Activated CD8-positive, alpha-beta memory T cell treated with anti-CD3 and anti-CD28 coated beads, Interleukin-2, amount 10 ng/mL, durations not matched to agents 7 days and 5 days (primary cell): ENCODE measurements around the gene PPP6R2. TPM values are rescaled to one million over a fixed set of nuclear protein-coding genes. Genes with fewer than 3 reads are reported as not detected.
A peak's percentile ranks its signal among the peaks of the same experiment; 100 is the strongest.

Source experiments
- ATAC-seq: fragments of 150-1000 bp; cut with Tn5 transposase; one replicate; pipeline ENCODE4 v1.10.0; 2021; ENCODE audit warnings: moderate library complexity
- CTCF ChIA-PET: fragments of 350-600 bp; sonication (Branson Sonifier 250); formaldehyde crosslinking; loops from one replicate; lab custom pipeline; 2021; ENCODE audit warnings: antibody characterized with exemption; lab: Charles Lee
- DNase-seq: peaks from one replicate; pipeline ENCODE4 v3.0.0-alpha.2; 2020
- H3K27ac Mint-ChIP-seq: one replicate; pipeline ENCODE4 v1.8.0; 2021; ENCODE audit warnings: mild to moderate bottlenecking, mixed read lengths
- H3K27me3 Mint-ChIP-seq: one replicate; pipeline ENCODE4 v1.8.0; 2021; ENCODE audit warnings: mixed read lengths
- H3K36me3 Mint-ChIP-seq: one replicate; pipeline ENCODE4 v1.8.0; 2021; ENCODE audit warnings: mild to moderate bottlenecking, mixed read lengths
- H3K4me1 Mint-ChIP-seq: one replicate; pipeline ENCODE4 v1.8.0; 2021; ENCODE audit warnings: mixed read lengths
- H3K4me3 Mint-ChIP-seq: one replicate; pipeline ENCODE4 v1.8.0; 2021; ENCODE audit warnings: mild to moderate bottlenecking, moderate library complexity, mixed read lengths
- H3K9me3 Mint-ChIP-seq: one replicate; pipeline ENCODE4 v1.8.0; 2022; ENCODE audit warnings: low read depth, mixed read lengths
- total RNA-seq, 2 experiments: library from RNA; stranded (reverse); gene quantifications; one replicate each; pipeline ENCODE4 v1.2.3, GENCODE V29; 2021

The PPP6R2 gene, protein sequence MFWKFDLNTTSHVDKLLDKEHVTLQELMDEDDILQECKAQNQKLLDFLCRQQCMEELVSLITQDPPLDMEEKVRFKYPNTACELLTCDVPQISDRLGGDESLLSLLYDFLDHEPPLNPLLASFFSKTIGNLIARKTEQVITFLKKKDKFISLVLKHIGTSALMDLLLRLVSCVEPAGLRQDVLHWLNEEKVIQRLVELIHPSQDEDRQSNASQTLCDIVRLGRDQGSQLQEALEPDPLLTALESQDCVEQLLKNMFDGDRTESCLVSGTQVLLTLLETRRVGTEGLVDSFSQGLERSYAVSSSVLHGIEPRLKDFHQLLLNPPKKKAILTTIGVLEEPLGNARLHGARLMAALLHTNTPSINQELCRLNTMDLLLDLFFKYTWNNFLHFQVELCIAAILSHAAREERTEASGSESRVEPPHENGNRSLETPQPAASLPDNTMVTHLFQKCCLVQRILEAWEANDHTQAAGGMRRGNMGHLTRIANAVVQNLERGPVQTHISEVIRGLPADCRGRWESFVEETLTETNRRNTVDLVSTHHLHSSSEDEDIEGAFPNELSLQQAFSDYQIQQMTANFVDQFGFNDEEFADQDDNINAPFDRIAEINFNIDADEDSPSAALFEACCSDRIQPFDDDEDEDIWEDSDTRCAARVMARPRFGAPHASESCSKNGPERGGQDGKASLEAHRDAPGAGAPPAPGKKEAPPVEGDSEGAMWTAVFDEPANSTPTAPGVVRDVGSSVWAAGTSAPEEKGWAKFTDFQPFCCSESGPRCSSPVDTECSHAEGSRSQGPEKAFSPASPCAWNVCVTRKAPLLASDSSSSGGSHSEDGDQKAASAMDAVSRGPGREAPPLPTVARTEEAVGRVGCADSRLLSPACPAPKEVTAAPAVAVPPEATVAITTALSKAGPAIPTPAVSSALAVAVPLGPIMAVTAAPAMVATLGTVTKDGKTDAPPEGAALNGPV
- 10 to 100 TPM; 78.7 to 98.0 TPM for total RNA-seq

- Mint-ChIP-seq H3K36me3 (no peaks in the 10 kb centered on the region), H3K27me3 (no peaks in the 10 kb centered on the region), H3K27ac (peak within 1 kb of the TSS; percentile 89), H3K4me3 (peak within 1 kb of the TSS; percentile 77), H3K9me3 (no peaks in the 10 kb centered on the region), H3K4me1 (peaks cover 8% of the 10 kb centered on the region)
- DNase-seq = peak; percentile 87
- ATAC-seq = peak; percentile 83
- CTCF ChIA-PET = interaction anchor here (0.6 to 2.7 kb wide), 32 partner anchors 9 to 278 kb away, joined by 3 to 68 read pairs (median 6); partner anchors contain the start of genes ADM2, DENND6B, HDAC10 and PLXNB2
Observed at GRCh38 chr22:50342651-50343540, at the start of gene PPP6R2. PPP6R2 (plus strand) TSS chr22:50343327; CDS start chr22:50393909, 50,582 bp downstream.

DNA sequence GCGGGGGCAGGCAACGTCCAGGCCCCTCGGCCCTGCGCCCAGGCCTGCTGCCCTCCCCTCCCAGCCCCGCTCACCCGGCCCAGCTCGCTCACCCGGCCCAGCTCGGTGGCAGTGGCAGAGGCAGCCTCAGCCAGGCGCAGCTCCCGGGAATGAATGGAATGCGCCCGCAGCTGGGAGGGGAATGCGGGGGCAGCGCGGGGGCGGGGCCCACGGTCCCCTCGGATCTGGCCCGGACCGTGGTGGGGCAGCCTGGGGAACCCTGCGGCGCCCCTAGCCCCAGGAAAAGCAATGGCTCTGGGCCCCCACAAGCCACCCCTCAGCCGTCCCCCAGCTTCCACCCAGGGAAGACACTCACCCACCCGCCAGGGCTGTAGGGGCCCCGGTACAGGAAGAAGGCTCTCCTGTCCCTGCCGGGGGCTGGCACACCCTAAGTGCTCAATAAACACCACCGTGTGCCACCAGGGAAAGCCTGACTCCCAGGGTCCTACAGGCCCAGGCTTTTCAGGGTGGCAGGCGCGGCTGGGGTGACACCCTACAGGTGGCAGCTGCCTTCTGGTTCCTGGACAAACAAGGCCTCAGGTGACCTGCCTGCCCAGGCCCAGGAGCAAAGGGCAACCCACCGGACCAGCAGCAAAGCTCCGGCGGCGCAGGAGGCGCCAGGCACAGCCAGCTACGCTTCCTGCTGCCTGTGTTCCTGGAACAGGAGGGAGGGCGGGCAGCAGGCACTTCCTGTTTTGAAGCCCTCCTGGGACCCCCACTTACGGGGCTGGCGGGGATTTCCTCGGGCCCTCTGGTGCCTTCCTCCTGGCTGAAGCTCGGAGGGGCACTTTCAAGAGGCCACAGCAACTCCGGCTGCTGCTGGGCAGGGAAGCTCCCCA is 49.4 kb upstream of the PPP6R2 start:
- H3K9me3 Mint-ChIP-seq = no peaks in the 10 kb centered on the region
- peaks cover 16% of the 10 kb centered on the region for H3K27me3 Mint-ChIP-seq
- no peak overlapping the region for H3K27ac Mint-ChIP-seq
- H3K36me3 Mint-ChIP-seq = no peaks in the 10 kb centered on the region
- peak; percentile 31 for ATAC-seq
- no peak overlapping the region for H3K4me3 Mint-ChIP-seq
- DNase-seq = no peak
- CTCF ChIA-PET = interaction anchor here (1.0 to 4.1 kb wide), 7 partner anchors 13 to 75 kb away, joined by 3 to 16 read pairs (median 6); partner anchors contain the start of gene PLXNB2
- peaks cover 12% of the 10 kb centered on the region for H3K4me1 Mint-ChIP-seq

- Mint-ChIP-seq H3K27me3 (peaks cover 16% of the 10 kb centered on the region), H3K9me3 (no peaks in the 10 kb centered on the region), H3K4me1 (peaks cover 12% of the 10 kb centered on the region), H3K4me3 (no peak overlapping the region), H3K27ac (no peak overlapping the region), H3K36me3 (no peaks in the 10 kb centered on the region)
- CTCF ChIA-PET = interaction anchor here (0.6 to 4.1 kb wide), 5 partner anchors 13 to 146 kb away, joined by 3 to 16 read pairs (median 6); partner anchors contain the start of gene PLXNB2
- DNase-seq = no peak
- no peak for ATAC-seq
Observed at GRCh38 chr22:50294319-50294656, 48.8 kb upstream of the PPP6R2 start.

DNA sequence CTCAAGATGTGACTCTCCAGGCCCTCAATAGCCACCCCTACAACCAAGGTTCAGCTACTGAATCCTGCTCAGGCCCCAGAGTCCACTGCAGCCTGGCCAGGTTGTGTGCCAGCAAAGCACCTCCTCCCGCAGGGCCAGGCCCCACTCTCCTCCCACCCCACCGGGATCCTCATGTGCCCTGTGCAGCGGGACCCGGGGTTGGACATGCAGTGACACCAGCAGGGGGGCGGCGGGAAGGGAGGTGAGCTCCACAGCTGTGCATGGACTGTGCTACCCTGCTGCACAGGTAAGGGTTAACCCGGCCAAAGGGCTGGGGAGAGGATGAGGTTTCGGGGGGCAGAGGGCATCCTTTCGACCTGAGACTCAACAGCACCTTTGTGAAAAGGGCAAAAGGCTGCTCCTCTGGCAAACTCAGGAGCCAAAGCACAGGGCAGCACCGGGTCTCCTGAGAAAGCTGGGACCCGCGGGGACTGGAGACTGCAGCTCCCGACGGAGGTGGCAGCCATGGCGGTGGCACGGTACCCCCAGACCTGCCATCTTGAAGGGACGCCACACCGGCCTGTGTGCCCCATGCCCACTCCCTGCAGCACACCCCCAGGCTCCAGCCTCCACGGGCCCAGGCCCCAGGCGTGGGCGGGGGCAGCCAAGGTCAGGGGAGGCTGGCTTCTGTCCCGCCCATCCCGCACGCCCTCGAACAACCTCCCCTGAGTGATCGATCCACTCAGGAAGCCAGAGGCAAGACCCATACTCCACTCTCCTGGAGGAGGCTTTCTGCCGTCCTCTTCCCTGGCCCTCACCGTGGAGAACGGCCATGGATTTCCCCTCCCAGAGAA is 46.3 kb upstream of the PPP6R2 start:
- no peaks in the 10 kb centered on the region for H3K36me3 Mint-ChIP-seq
- CTCF ChIA-PET = interaction anchor here (3.6 kb wide), 1 partner anchor 21 kb away, joined by 12 read pairs; no protein-coding TSS in a partner anchor
- no peaks in the 10 kb centered on the region for H3K9me3 Mint-ChIP-seq
- H3K27ac Mint-ChIP-seq = no peak overlapping the region
- H3K27me3 Mint-ChIP-seq = peaks cover 14% of the 10 kb centered on the region
- ATAC-seq = no peak
- no peak for DNase-seq
- peaks cover 9% of the 10 kb centered on the region for H3K4me1 Mint-ChIP-seq
- no peak overlapping the region for H3K4me3 Mint-ChIP-seq

DNA sequence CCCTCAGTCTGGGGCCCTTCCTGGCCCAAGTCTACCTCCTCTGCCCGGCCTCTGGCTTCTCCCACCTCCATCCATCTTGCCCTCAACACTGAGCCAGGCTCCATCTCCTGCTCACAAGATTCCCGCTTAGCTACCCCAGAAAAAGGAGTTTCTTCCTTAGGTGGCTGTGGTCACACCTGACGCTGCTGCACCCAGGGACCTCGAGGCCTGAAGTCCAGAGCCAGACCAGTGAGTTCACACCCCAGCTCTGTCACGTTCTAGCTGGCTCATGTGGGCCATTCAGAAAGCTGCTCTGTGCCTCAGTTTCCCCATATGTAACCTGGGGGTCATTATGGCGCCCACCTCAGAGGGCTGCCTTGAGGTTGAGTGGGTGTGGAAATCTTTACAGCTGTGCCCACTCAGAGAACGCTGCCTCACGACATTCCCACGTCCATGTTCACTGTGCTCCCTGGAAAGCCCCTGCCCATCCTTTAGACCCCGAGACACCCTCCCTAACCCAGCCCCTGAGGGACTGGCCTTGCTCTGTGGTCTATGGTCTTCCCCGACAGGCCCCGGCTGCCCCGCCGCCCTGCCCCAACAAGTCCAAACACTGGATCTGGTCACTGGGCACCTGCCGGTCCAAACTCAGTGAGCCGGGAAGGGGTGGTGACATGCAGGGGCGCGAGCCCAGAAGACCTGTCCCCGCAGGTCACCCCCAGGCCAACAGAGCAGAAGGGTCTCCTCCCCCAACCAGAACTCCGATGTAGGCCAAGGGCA is 45.4 kb upstream of the PPP6R2 start:
- Mint-ChIP-seq H3K36me3 (no peaks in the 10 kb centered on the region), H3K4me1 (peaks cover 4% of the 10 kb centered on the region), H3K27ac (no peak overlapping the region), H3K9me3 (no peaks in the 10 kb centered on the region), H3K4me3 (no peak overlapping the region), H3K27me3 (peaks cover 7% of the 10 kb centered on the region)
- no peak for ATAC-seq
- CTCF ChIA-PET = interaction anchor here (0.6 to 3.6 kb wide), 2 partner anchors 21 to 30 kb away, joined by 3 to 12 read pairs; no protein-coding TSS in a partner anchor
- DNase-seq = no peak

GRCh38 chr22:50298266-50298637 is 44.9 kb upstream of the PPP6R2 start:
- ATAC-seq (no peak), DNase-seq (no peak)
- H3K9me3 Mint-ChIP-seq = no peaks in the 10 kb centered on the region
- CTCF ChIA-PET = interaction anchor here (3.6 kb wide), 1 partner anchor 22 kb away, joined by 12 read pairs; no protein-coding TSS in a partner anchor
- no peak overlapping the region for H3K27ac Mint-ChIP-seq
- H3K4me3 Mint-ChIP-seq = no peak overlapping the region
- no peaks in the 10 kb centered on the region for H3K36me3 Mint-ChIP-seq
- H3K4me1 Mint-ChIP-seq = no peaks in the 10 kb centered on the region
- H3K27me3 Mint-ChIP-seq = peaks cover 4% of the 10 kb centered on the region

DNA sequence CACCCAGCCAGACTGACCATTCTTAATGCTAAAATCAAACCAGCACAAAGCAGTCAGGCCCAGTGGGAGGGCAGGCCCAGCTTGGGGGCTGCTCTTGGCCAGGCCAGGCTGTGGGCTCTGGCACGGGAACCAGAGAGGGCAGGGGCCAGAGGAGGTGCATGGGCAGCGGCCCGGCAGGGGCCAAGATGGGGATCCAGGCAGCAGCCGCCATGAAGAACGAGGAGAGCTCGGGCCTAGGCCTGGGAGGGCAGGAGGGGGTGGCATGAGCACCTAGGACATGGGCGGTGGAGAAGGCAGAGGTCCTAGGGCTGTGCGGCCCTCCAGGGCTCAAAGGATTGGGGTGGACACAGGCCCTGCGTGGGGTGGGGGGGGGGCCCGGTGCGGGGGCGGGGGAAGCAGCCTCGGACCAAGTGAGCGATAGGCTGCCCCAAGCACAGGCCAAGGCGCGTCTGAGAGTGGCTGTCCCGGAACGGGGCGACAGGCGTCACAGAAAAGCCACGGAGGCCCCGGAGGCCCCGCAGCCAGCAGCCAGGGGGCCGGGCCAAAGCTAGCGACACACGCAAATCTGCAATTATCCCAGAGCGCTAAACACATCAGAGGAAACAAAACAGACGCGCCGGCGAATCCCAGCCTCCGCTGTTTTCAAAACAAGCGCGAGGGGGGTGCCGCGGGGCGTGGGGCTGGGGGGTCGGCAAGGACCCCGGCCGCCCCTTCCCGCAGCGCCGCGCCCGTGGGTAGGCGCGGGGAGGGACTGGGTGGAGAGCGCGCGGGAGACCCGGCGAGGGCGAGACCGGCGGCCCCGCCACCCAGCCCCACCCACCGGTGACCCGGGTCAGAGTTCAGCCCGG is 44.0 kb upstream of the PPP6R2 start:
- no peak overlapping the region for H3K4me3 Mint-ChIP-seq
- no peaks in the 10 kb centered on the region for H3K9me3 Mint-ChIP-seq
- CTCF ChIA-PET = interaction anchor here (3.6 kb wide), 1 partner anchor 23 kb away, joined by 12 read pairs; no protein-coding TSS in a partner anchor
- peaks cover under 1% of the 10 kb centered on the region for H3K4me1 Mint-ChIP-seq
- H3K27me3 Mint-ChIP-seq = peaks cover 4% of the 10 kb centered on the region
- no peak for DNase-seq
- no peak overlapping the region for H3K27ac Mint-ChIP-seq
- ATAC-seq = no peak
- no peaks in the 10 kb centered on the region for H3K36me3 Mint-ChIP-seq

DNA sequence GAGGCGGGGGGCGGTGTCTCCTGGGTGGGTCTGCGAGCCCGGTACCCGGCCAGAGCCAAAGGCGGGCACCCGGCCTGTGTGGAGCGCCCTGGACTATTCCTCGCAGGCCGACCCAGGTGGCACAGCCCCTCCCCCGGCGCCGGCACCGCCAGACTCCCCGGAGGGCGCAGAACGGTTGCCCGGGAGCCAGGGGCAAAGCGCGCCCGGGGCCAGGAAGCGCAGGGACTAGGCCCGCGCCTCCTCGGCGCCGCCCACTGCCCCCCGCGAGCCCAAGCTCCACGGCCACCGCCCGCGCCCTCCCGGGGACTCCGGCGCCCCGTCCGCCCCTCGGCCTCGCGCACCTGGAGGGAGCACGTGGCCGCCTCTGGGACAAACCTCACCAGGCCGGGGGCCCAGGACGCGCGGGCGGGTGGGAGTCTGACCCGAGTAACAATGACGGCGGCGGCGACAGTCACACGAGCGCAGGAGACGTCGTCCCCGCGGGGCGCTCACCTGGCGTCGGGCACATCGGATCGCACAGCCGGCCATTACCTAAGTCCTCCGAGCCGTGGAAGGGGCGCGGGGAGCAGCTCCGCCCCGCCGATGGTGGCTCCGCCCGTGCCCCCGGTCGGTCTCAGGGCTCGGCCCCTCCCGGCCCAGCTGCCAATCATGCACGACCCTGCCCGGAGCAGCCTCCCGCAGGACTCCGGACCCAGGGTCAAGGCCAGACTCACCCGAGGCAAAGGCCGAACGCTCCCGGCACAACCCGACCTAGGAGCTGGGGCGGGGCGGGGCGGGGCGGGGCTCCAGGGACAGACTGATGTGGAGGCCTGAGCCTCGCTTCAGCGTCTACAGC is 43.1 kb upstream of the PPP6R2 start:
- DNase-seq (no peak), ATAC-seq (no peak)
- H3K4me3 Mint-ChIP-seq = no peak overlapping the region
- H3K9me3 Mint-ChIP-seq = no peaks in the 10 kb centered on the region
- CTCF ChIA-PET = interaction anchor here (0.7 kb wide), 1 partner anchor 56 kb away, joined by 3 read pairs; no protein-coding TSS in a partner anchor
- H3K27ac Mint-ChIP-seq = no peak overlapping the region
- H3K36me3 Mint-ChIP-seq = no peaks in the 10 kb centered on the region
- H3K27me3 Mint-ChIP-seq = peaks cover 4% of the 10 kb centered on the region
- peaks cover 3% of the 10 kb centered on the region for H3K4me1 Mint-ChIP-seq

GRCh38 chr22:50300620-50301257 is 42.4 kb upstream of the PPP6R2 start:
- no peaks in the 10 kb centered on the region for H3K36me3 Mint-ChIP-seq
- no peak overlapping the region for H3K27ac Mint-ChIP-seq
- H3K9me3 Mint-ChIP-seq = no peaks in the 10 kb centered on the region
- peaks cover 6% of the 10 kb centered on the region for H3K4me1 Mint-ChIP-seq
- H3K4me3 Mint-ChIP-seq = no peak overlapping the region
- CTCF ChIA-PET = interaction anchor here (0.7 kb wide), 1 partner anchor 56 kb away, joined by 3 read pairs; no protein-coding TSS in a partner anchor
- no peaks in the 10 kb centered on the region for H3K27me3 Mint-ChIP-seq
- ATAC-seq (no peak), DNase-seq (no peak)
